Activated CD8-positive, alpha-beta memory T cell treated with anti-CD3 and anti-CD28 coated beads, Interleukin-2, amount 50 U/mL, for 24 hours (primary cell): ENCODE measurements around the gene MRPL21.

ENCODE experiments used
- DNase-seq: peaks from one replicate; pipeline ENCODE4 v3.0.0-alpha.2; 2020; ENCODE audit errors: extremely low read depth

MRPL21 gene

DNA sequence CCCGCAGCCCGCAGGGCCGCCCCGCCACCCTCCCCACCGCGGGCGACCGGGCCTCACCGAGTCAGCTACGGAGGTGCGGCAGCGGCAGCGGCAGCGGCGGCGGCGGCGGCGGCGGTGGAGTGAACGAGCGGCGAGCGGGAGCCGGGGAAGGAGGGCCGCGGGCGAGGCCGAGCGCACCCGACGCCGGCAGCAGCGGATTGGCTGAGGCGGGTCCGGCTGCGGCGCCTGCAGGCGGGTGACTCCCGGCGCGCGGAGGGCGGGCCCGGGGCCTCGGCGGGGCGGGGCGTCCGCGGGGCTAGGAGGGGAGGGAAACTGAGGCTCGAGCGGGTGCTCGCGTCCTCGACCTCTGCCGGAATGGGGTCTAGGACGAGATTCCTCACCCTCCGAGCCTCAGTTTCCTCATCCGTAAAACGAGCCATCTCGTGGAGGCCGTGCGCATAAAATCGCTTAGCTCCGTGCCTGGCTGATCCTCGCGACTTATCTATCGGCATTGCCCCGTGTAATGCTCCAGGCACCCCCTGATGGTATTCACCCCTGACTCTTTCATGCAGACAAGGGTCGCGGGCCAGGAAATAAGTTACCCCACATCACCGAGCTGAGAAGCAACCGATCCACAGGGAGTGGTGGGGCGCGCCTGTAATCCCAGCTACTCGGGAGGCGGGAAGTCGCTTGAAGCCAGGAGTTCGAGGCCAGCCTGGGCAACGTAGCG lies 61.8 kb downstream of the MRPL21 start, which contains the start of gene CPT1A:
CPT1A (minus strand) TSS at position 199 of the 709 bp plus-strand sequence. CDS start 26,442 bp downstream, outside the sequence.
- DNase-seq: no peak
